ENCODE results near the gene ITGB4.

ITGB4 gene
- 0.47 to 0.62 reads per million in 2 donors for total RNA-seq

DNA sequence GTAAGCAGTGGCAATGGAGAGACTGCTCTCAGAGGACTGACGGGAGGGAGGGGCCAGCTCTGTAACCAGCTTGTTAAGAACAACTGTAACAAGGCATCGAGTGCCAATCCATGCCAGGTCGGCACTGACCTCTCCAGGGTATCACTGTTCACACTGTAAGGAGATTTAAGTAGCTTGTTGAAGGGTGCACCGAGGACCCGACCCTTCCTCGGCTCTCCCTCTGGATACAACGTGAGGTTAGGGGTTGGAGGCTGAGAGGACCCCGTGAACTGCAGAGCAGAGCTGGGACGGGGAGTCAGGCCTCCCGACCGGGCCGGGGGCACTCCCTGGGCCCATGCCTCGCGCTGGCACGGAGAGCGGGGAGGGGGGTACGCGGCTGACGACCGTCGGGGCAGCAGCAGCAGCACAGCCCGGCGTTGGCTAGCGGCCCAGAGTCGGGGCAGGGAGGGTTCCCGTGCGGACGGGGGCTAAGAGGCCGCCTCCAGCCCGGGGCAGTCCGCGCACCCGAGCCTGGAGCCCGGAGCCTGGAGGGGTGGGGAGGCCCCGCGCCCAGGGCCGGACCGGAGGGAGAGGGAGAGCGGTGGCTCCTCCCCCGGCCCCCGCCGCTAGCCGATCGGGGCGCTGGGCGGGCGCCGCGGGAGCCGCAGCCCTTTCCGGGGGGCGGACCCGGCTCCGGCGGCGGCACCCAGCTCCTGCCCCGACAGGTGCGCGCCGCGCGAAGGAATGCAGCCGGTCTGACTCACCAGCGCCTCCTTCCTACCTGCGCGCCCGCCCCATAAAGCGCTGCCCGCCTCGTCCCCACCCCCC lies at the start of gene ITGB4:
ITGB4 (plus strand) TSS at position 804 of the 807 bp plus-strand sequence. CDS start 3,245 bp downstream, outside the sequence.
- peak; percentile 14 to 67 (median 58) for DNase-seq

DNA sequence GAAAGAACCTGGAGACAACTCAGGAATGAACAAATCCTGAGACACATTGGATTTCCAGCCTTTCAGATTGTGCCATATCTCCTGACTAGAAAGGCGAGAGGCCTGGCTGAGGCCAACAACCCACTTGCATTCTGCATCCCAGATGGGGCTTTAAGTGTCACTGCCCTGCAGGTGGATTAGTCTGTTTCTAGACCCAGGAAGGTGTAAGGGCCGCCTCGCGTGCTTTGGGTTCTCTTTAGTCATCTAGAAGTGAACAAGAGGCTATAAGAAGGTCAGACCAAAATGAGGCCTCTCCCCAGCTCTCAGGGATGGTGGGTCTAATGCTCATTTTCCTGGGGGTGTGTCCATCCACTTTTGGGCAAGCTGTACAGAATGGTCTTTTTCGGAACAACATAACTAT lies 49.2 kb upstream of the ITGB4 start:
- no peak for DNase-seq

DNA sequence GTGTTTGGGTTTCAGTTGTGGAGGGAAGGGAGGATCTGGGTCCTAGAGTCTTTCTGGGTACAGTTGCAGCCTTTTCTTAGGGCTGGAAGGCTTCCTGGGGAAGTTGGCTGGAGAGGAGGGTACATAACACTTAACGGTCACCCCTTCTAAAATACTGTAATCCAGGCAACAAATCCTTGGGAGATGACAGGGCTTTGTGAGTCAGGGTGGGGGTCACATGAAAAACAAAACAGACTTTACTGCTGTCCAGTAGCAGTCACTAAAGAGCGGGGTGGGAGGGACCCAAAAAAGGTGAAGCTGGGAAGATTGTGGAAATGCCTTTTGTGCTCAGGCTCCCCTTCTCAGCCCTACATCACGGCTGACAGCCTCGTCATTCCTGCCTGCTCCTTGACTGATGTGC lies 47.8 kb upstream of the ITGB4 start:
- no peak for DNase-seq

GRCh38 chr17:75676461-75676860 lies 44.8 kb upstream of the ITGB4 start:
- DNase-seq, result no peak

GRCh38 chr17:75679706-75680211 lies 41.5 kb upstream of the ITGB4 start:
- no peak for DNase-seq

DNA sequence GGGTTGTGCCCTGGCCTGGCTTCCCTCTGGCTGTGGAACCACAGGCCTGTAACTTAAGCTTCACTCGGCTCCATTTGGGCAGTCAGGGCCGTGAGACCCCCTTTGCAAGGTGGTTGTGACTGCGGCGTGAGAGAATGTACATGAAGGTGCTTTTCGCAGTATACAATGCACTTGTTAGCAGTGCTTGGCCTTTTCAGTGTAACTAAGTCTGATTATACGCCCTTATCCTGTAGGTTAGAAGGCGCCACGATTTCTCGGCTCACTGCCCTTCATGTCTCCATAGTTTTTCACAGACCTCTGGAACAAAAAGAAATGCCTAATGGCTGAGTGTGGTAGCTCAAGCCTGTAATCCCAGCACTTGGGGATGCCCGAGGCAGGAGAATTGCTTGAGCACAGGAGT lies 40.8 kb upstream of the ITGB4 start:
- no peak for DNase-seq

GRCh38 chr17:75681289-75681688 lies 40.0 kb upstream of the ITGB4 start:
- DNase-seq, result no peak

GRCh38 chr17:75683583-75683982 lies 37.7 kb upstream of the ITGB4 start:
- no peak for DNase-seq

DNA sequence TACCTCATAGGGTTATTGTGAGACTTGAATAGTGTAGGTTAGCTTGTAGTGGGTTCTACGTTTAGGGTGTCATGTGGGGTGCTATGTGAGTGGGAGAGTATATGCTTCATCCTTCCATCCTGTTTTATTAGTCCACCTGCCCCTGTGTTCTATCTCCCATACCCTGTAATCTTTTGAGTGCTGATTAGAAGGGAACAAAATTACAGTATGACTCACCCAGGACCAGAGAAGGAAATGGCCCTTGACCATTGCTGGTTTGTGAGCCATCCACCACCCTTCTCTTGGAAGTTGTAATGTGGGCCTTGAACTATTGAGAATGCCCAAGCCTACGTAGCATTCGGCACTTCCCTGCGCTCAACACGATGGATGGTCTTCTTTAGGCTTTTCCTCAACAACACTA lies 37.0 kb upstream of the ITGB4 start:
- no peak for DNase-seq

- DNase-seq, result no peak
Observed at GRCh38 chr17:75684924-75685323, 36.3 kb upstream of the ITGB4 start.

- DNase-seq, result no peak
Observed at GRCh38 chr17:75685499-75685898, 35.8 kb upstream of the ITGB4 start.

- peak in 1 of 5 experiments; percentile 58 for DNase-seq
Observed at GRCh38 chr17:75688209-75688825, 32.9 kb upstream of the ITGB4 start.

- peak in 2 of 5 experiments; percentile 23 to 56 for DNase-seq
Observed at GRCh38 chr17:75689441-75689873, 31.8 kb upstream of the ITGB4 start.

GRCh38 chr17:75691371-75691791 lies 29.9 kb upstream of the ITGB4 start:
- peak in 1 of 5 experiments; percentile 35 for DNase-seq

DNA sequence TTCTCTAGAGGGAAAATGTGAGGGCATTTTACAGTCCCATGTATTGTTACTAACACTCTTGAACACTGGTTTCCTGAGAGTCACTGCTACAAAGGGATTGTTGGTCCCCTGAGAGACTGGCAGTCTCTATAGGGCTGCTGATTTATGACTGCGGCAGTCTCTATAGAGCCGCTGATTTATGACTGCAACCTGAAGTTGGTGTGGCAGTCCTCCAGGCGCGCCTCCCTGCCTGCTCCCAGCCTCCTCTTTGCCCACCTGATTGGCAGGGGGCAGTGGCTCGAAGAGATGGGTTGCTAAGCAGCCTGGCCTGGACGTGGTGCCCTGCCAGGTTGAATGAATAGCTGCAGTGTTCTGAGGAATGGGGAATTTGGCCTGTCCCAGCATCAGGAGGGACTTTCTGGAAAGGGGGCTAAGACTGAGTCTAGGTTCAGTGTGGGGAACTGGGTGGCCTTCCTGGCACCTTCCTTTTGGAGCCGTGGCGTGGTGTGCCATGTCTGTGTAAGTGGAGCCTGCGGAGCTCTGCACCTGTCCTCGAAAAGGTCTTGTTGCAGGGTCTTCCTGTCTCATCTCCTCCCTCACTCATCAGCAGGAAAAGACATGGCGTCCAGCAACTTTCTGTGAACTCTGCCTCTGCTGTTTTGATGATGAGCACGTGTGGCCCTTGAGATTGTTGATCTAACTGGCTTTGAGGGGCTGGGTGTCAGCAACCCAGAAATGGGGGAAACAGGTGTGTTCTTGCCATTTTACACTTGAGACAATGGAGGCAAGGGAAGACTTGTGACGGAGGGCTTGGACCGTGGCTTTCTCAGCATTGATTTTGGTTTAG lies 29.2 kb upstream of the ITGB4 start:
- DNase-seq, result no peak

GRCh38 chr17:75692976-75693375 lies 28.3 kb upstream of the ITGB4 start:
- DNase-seq, result no peak

GRCh38 chr17:75693500-75694481 lies 27.5 kb upstream of the ITGB4 start:
- DNase-seq, result no peak

- no peak for DNase-seq
Observed at GRCh38 chr17:75694536-75694935, 26.7 kb upstream of the ITGB4 start.

- DNase-seq, result no peak
Observed at GRCh38 chr17:75695141-75695829, 26.0 kb upstream of the ITGB4 start.

- no peak for DNase-seq
Observed at GRCh38 chr17:75695830-75696271, 25.4 kb upstream of the ITGB4 start.
